Placental pericyte (primary cell): ENCODE data around the gene SLC35G3. TPM values are rescaled to one million over a fixed set of nuclear protein-coding genes. Genes with fewer than 3 reads are reported as not detected.

Source experiments
- total RNA-seq: library from RNA; depleted of rRNA; stranded (reverse); fragments of >200 nt; gene quantifications from 2 replicates; pipeline ENCODE4 v1.2.3, GENCODE V29; 2012

Gene SLC35G3
- total RNA-seq, result not detected in 2 replicates

GRCh38 chr17:35194001-35194400 is at the start of gene SLC35G3:
Gene SLC35G3, minus strand, starts transcription at chr17:35194393. Its CDS starts 86 bp downstream, at chr17:35194307.

GRCh38 chr17:35242805-35243560 is 48.8 kb upstream of the SLC35G3 start, which contains the start of gene SLFN5:
Gene SLFN5, plus strand, starts transcription at chr17:35243072. Its CDS starts 15,619 bp downstream, at chr17:35258691.

GRCh38 chr17:35147375-35147905 is 46.8 kb downstream of the SLC35G3 start, which contains the start of gene UNC45B:
Gene UNC45B, plus strand, starts transcription at chr17:35147817. Its CDS starts 447 bp downstream, at chr17:35148264.

Other genes starting within 250 kb of the SLC35G3 start
- 1.1 and 5.0 TPM in 2 replicates for gene CCT6B, start 232.9 kb downstream of the SLC35G3 start, total RNA-seq
- 12.6 and 13.1 TPM in 2 replicates for gene ZNF830, start 232.9 kb downstream of the SLC35G3 start, total RNA-seq
- 32.4 and 50.4 TPM in 2 replicates for gene LIG3, start 213.9 kb downstream of the SLC35G3 start, total RNA-seq
- gene RFFL, start 130.7 kb downstream of the SLC35G3 start, total RNA-seq, result 25.8 and 30.9 TPM in 2 replicates
- 7.2 and 13.6 TPM in 2 replicates for gene RAD51D, start 74.5 kb downstream of the SLC35G3 start, total RNA-seq
- not detected in 2 replicates for gene FNDC8, start 72.8 kb downstream of the SLC35G3 start, total RNA-seq
- 15.5 and 23.9 TPM in 2 replicates for gene NLE1, start 52.1 kb downstream of the SLC35G3 start, total RNA-seq
- not detected in 2 replicates for gene UNC45B, start 46.6 kb downstream of the SLC35G3 start, total RNA-seq
- gene SLFN5, start 48.7 kb upstream of the SLC35G3 start, total RNA-seq, result 79.5 and 151 TPM in 2 replicates
- gene SLFN11, start 179.2 kb upstream of the SLC35G3 start, total RNA-seq, result 39.5 and 53.2 TPM in 2 replicates
- gene SLFN12, start 238.1 kb upstream of the SLC35G3 start, total RNA-seq, result 6.3 and 20.3 TPM in 2 replicates